ENCODE measurements around the gene RCE1.

Gene RCE1

GRCh38 chr11:66857234-66857926 lies 14.1 kb downstream of the RCE1 start:
- DNase-seq (ENCODE audit: low read depth) = no peak

GRCh38 chr11:66857927-66858185 lies 14.6 kb downstream of the RCE1 start:
- no peak for DNase-seq (ENCODE audit: low read depth)

- no peak for DNase-seq (ENCODE audit: low read depth)
Measured at GRCh38 chr11:66858186-66858938, 15.1 kb downstream of the RCE1 start.

GRCh38 chr11:66858939-66859685 lies 15.9 kb downstream of the RCE1 start:
- DNase-seq (ENCODE audit: low read depth) = no peak

- DNase-seq (ENCODE audit: low read depth) = no peak
Measured at GRCh38 chr11:66859686-66860448, 16.6 kb downstream of the RCE1 start.

- DNase-seq (ENCODE audit: low read depth) = no peak
Measured at GRCh38 chr11:66860449-66860831, 17.2 kb downstream of the RCE1 start.

- DNase-seq (ENCODE audit: low read depth) = no peak
Measured at GRCh38 chr11:66861038-66861773, 18.0 kb downstream of the RCE1 start.

- no peak for DNase-seq (ENCODE audit: low read depth)
Measured at GRCh38 chr11:66861774-66862558, 18.7 kb downstream of the RCE1 start.

GRCh38 chr11:66862559-66863037 lies 19.4 kb downstream of the RCE1 start:
- no peak for DNase-seq (ENCODE audit: low read depth)

GRCh38 chr11:66863428-66864125 lies 20.3 kb downstream of the RCE1 start:
- no peak for DNase-seq (ENCODE audit: low read depth)

- DNase-seq (ENCODE audit: low read depth) = no peak
Measured at GRCh38 chr11:66864172-66864901, 21.1 kb downstream of the RCE1 start.

GRCh38 chr11:66864924-66865697 lies 21.9 kb downstream of the RCE1 start:
- no peak for DNase-seq (ENCODE audit: low read depth)

- DNase-seq (ENCODE audit: low read depth) = no peak
Measured at GRCh38 chr11:66866007-66866406, 22.8 kb downstream of the RCE1 start.

GRCh38 chr11:66866511-66866986 lies 23.3 kb downstream of the RCE1 start:
- no peak for DNase-seq (ENCODE audit: low read depth)

GRCh38 chr11:66867425-66868040 lies 24.3 kb downstream of the RCE1 start:
- no peak for DNase-seq (ENCODE audit: low read depth)

- DNase-seq (ENCODE audit: low read depth) = no peak
Measured at GRCh38 chr11:66868082-66868725, 25.0 kb downstream of the RCE1 start.

GRCh38 chr11:66868726-66869566 lies 25.7 kb downstream of the RCE1 start:
- peak; percentile 68 for DNase-seq (ENCODE audit: low read depth)
